HTERT RPE-1 (cell line): ENCODE data around the gene TRNAU1AP.
"Not testable (repeated sequence)": the region's sequence is repeated elsewhere in the genome, so short reads cannot be mapped to it uniquely, and the experiment has no call there.

Experiments
- in situ Hi-C: fragments of 300-500 bp; cut with MboI; formaldehyde crosslinking; loops from 4 replicates; pipeline ENCODE4 v1.14.3; 2020; ENCODE audit warnings: low sequenced_read_pairs

Gene TRNAU1AP

DNA sequence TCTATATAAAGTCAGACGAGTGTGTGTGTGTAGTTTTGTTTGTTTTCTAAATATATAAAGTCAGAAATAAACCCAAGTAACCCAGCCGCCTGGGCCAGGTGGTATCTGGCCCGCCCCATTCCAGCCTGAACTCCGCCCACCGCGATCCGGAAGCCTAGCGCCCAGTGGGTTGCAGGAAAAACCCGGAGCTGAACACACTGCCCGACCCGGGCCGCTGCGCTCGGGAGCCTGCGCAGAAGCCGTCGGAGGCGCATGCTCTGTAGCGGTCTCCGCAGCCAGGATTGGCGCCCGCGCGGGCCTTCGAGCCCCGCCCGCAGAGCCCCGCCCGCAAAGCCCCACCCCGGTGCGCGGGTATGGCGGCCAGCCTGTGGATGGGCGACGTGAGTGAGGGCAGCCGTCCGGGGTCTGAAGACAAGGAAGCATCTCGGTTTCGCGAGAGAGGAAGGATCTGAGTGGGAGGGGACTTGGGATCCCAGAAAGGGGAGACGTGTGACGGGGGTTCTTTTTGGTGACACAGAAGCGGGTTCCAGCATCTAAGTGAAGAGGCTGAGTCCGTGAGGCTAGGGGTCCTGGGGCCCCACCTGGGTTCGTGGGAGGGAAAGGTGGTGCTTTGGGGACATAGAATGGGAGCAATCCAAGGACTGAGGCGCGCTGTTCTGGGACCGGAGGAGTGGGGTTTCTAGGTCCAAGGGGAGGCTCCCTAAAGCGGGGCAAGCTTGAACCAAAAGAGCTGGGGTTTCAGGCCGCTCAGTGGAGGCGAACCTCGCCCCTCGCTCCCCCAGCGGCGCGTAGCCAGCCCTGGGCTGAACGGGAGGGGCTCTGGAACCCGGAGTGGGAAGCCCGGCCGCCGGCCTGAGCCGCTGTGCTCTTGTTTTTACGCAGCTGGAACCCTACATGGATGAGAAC is at the start of gene TRNAU1AP:
Gene TRNAU1AP (plus strand): TSS at position 328 of the 906 bp plus-strand sequence. CDS start 26 bp downstream, at position 354.
- in situ Hi-C loops, result no loop called here

DNA sequence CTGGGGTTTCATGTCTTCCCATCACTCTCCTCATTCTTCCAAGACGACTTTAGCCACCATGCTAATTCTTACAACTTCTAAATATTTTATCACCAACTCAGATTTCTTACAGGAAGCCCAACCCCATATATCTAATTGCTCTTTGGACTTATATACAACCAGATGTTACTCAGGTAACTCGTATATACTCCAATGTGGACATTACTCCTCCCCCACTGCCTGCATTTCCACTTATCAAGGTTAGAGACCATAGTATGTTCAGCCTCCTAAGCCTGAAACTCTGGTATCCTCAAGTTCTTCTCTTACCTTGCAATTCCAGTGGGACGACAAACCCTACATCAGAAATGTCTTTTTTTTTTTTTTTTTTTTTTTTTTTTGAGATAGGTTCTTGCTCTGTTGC is 49.8 kb upstream of the TRNAU1AP start:
- in situ Hi-C loops, result no loop called here

DNA sequence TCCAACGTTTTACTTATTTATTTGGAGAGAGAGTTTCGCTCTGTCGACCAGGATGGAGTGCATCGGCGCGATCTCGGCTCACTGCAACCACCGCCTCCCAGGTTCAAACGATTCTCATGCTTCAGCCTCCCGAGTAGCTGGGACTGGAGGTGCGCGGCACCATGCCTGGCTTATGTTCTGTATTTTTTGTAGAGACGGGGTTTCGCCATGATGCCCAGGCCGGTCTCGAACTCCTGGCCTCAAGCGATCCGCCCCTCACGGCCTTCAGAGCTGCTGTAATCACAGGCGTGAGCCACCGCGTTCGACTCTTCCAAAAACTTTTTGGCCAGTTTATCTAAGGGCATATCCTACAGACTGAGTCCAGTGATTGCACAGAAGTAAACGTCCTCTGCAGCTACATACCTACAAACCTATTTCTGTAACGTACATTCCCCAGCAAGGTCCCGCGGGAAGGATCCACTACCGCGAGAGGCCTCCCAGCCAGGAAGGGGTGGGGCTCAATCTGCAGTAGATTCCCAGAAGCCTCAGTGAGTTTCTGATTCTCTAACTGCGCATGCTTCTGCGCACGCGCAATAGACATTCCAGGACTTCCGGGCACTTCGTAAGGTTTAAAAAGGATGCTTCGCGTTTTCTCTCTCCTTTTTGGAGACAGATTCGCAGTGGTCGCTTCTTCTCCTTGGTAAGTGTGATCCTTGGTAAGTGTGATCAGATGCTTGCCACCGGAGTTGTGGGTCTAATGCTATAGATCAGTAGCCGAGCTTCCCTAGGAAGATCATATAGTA is 47.3 kb upstream of the TRNAU1AP start, which contains the start of gene RCC1:
Gene RCC1 (plus strand): TSS at position 638 of the 782 bp plus-strand sequence. CDS start 23,824 bp downstream, outside the sequence.
- in situ Hi-C loops, result no loop called here

DNA sequence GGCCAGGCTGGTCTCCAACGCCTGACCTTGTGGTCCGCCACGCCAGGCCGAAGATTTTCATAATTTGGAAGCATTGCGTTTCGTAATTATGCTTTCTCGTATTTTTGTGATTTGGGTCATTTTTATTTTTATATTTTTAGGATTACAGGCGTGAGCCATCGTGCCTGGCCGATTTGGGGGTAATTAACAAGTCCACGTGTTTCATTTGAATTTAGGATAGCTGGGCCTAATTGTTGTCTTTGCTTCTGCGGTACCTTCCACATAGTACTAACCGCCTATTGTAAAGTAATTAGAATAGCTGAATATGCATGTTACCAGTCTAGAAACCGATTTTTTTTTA is 46.0 kb upstream of the TRNAU1AP start:
- in situ Hi-C loops, result no loop called here

DNA sequence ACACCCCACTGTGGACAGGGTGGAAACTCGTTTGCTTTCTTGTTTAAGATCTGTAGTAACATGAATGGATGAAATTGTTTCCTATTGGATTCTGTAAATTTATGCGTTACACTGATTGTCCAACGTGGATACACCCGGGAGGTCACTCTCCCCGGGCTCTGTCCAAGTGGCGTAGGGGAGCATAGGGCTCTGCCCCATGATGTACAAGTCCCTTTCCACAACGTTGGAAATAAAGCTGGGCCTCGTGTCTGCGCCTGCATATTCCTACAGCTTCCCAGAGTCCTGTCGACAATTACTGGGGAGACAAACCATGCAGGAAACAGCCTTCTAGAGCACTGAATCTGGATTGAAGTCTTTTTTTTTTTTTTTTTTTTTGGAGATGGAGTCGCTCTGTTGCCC is 45.6 kb upstream of the TRNAU1AP start:
- in situ Hi-C loops, result no loop called here

DNA sequence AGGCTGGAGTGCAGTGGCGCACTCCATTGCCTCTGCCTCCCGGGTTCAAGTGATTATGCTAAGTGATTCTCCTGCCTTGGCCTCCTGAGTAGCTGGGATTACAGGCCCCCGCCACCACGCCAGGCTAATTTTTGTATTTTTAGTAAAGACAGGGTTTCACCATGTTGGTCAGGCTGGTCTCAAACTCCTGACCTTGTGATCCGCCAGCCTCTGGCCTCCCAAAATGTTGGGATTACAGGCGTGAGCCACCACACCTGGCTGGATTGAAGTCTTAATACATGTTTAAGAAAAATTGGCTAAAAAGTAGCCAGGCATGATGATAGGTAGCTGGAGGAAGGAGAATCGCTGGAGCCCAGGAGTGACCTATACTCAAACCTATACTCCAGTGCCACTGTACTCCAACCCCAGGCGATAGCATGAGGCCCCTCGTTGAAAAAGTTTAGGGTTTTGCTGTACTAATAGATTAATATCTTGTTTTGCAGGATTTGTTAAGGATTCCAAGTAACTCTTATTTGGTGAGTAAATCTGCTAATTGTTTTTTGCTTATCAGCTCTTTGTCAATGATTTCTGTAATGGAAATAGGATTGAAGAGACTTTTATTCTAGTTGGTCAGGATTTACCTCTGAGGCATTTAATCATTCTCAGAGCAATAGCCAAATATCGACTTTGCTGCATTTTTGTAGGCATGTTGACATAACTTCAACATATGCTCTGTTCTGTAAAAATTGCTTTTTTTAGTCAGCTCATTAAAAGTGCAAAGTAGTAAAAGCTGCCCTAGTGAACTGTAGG is 45.0 kb upstream of the TRNAU1AP start:
- in situ Hi-C loops, result no loop called here

DNA sequence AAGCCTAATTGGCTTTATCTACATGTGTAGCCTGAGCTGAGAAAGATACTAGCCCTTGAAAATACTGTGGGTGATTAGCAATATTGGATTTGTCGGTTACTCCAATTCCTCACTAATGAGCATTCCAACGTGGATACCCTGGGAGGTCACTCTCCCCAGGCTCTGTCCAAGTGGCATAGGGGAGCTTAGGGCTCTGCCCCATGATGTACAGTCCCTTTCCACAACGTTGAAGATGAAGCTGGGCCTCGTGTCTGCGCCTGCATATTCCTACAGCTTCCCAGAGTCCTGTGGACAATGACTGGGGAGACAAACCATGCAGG is 44.5 kb upstream of the TRNAU1AP start:
- in situ Hi-C loops, result no loop called here

DNA sequence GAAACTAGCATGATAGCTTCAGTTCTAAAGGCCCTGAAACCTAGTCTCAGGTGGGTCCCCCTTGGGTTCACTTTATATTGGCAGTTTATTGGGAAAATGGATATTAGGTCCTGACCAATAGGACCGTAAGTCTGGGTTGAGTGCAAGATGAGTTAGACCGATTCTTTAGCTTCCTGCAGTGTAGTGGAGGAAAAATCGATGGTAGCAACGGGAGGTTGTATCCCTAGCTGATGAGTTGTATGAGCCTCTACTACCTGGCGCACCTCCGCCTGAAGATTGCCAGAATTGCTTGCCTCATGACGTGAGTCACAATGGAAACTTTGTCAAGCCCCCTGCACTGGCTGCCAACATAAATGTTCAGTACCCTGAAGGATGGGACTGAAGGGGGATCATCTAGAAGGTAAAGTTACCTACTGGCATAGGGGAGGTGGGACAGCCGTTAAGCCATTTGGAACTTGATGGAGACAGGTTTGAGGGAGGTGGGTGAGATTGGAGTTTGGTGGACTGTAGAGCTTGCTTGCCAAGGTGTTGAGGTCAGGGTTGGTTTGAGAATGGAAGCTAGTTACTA is 43.1 kb upstream of the TRNAU1AP start:
- in situ Hi-C loops, result no loop called here

DNA sequence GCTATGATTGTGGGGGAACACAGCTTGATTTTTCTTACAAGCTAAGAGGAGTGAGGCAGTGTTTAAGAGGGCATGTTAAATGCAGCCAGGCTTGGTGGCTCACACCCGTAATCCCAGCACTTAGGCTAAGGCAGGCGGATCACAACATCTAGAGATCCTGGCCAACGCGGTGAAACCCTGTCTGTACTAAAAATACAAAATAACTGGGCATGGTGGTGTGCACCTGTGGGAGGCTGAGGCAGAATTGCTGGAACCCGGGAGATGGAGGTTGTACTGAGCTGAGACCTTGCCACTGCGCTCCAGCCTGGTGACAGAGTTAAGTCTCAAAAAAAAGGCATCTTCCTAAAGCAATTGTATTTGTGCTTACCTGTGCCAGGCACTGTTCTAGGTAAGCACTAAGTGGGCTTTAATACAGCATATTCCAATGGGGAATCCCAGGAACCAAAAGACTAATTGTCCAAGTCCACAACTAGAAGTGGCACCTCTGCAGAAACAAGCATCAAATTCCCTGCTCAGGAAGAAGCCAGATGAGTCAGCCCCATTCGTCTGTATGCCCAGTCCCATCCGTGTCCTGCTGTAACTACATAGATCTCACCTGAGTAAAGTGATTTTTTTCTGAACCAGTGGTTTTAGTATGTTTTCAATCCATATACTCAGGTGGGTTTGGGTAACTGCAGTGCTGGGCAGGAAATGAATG is 42.5 kb upstream of the TRNAU1AP start:
- in situ Hi-C loops, result no loop called here

DNA sequence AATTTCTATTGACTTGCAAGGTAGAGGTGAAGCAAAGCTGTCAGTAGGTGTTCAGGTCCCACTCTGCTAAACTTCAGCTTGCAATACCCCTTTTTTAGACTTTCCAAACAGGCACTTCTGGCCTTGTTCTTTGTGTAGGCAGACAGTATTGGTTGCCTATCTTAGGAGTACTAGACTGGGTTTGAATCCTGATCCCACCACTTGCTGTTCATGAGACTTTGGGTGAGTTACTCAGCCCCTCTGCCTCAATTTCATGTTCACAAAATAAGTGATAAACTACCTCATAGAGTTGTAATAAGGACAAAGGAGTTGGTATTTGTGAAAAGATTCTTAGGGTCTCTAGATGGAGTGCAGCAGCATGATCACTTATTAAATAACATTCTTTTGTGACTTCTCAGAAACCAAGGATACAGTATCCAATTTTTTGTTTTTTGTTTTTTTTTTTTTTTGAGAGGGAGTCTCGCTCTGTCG is 41.9 kb upstream of the TRNAU1AP start:
- in situ Hi-C loops, result no loop called here

DNA sequence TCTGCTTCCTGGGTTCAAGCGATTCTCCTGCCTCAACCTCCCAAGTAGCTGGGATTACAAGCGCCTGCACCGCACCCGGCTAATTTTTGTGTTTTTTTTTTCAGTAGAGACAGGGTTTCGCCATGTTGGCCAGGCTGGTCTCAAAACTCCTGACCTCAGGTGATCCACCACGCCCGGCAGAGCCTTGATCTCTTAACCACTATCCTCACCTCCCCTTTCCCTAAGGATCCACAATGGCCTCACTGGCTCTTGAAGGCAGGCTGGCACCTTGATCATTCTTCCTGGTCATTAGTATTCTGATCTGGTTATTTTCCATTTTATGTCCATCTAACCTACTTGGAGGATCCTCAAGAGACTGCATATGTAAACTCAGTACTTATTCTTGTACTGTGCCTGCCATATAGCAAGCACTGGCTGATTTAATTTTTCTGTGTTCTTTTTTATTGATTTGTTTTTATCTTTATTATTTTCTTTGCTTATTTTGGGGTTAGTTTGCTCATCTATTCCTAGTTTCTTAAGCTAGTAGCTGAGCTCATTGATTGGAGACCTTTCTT is 40.8 kb upstream of the TRNAU1AP start:
- in situ Hi-C loops, result no loop called here

DNA sequence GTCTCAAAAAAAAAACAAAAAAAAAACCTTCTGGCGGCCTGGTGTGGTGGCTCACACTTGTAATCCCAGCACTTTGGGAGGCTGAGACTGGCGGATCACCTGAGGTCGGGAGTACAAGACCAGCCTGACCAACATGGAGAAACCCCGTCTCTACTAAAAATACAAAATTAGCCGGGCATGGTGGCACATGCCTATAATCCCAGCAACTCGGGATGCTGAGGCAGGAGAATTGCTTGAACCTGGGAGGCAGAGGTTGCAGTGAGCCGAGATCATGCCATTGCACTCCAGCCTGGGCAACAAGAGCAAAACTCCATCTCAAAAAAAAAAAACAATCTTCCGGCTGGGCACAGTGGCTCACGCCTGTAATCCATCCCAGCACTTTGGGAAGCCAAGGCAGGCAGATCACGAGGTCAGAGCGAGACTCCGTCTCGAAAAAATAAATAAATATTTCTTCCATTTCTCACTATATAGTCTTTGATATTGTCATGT is 38.4 kb upstream of the TRNAU1AP start:
- in situ Hi-C loops, result not testable (repeated sequence)

DNA sequence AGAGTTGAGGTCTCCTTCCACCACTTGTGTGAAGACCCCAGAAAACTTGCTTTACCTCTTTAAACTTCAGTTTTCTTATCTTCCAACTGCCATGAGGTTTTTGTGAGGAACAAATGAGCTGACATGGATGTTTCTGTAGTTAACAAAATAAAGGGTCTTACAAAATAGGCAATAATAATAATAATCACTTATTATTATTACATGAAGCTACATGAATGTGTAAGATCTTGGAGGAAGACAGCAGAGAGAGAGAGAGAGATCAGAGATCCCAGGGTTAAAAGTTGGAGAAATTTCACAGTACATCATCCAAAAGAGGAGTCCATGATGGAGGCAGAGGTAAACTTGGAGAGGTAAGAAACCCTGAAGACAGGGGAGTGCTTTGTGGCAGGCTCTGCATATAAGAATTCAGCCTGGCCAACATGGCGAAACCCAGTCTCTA is 36.3 kb upstream of the TRNAU1AP start:
- in situ Hi-C loops, result no loop called here

DNA sequence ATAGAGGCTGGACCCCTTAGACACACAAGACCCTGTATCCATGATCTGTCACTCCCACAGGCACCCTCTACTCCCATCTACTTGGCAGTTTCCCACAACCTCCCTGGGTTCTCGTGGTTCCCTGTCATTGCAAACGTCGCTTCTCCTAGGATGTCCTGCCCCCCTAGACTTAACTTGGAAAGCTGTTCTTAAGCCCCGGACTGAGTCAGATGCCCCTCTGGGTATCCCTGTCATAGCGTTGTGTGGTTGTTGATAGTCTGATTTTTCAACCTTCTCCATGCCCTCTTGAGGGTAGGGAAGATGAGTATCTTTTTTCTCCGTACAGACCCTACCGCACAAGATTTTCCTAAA is 35.3 kb upstream of the TRNAU1AP start:
- in situ Hi-C loops, result no loop called here

DNA sequence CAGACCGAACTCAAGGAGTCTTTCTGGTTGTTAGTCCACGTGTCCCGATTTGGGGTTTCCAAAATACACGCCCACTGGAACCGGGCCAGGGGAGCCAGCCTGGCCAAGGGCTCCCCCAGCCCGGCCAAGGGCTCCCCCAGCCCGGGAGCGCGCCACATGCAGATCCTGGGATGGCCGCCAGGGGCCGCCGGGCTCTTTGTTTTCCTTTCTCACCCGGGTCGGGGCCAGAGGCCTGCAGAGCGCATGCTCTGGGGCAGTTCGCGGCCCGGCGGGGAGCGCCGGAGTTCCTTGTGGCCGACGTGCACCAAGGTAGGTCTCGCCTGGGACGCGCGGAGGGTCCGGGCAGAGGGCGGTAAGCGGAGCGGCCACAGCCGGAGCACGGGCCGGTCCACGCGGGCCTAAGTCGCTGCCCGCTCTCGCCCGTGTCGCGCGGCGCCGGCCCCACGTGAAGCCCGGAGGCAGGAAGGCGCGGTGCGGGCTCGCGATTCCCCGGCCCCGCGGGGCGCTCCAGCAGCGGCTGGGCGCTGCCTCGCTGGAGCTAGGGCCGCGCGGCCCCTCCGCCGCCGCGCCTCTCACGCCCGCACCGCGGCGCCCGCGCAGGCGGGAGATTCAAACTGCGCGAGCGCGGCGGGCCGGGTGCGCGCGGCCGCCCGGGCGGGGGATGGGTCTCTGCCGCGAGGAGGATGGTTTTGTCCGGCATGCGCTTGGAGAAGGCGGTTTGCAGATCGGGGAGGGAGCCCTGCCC is 34.7 kb upstream of the TRNAU1AP start:
- in situ Hi-C loops, result no loop called here

DNA sequence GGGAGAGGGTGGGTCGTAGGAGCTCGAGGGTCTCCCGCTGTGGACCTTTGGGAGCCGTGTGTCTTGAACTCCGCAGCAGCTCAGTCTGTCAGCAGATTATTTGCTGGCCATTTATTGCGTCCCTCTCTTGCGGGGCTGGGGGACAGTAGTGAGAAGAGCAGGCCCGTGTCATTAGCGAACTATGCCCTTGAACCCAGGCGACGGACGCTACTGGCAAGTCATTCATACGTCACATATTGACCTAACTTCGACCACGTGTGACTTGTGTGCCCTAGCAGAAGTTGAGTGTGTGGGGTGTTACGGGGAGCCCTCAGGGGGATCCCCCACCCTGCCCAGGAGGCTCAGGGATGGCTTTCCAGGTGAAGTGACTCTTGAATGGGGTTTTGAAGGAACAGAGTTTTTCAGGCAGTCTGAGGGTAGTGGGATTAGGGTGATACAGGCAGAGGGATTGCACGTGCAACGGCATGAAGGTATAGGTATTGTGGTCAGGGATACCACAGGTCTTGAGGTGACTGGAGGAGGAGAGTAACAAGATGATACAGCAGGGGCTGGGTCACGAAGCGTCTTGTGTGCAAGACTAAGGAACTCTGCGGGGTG is 34.0 kb upstream of the TRNAU1AP start:
- in situ Hi-C loops, result no loop called here

DNA sequence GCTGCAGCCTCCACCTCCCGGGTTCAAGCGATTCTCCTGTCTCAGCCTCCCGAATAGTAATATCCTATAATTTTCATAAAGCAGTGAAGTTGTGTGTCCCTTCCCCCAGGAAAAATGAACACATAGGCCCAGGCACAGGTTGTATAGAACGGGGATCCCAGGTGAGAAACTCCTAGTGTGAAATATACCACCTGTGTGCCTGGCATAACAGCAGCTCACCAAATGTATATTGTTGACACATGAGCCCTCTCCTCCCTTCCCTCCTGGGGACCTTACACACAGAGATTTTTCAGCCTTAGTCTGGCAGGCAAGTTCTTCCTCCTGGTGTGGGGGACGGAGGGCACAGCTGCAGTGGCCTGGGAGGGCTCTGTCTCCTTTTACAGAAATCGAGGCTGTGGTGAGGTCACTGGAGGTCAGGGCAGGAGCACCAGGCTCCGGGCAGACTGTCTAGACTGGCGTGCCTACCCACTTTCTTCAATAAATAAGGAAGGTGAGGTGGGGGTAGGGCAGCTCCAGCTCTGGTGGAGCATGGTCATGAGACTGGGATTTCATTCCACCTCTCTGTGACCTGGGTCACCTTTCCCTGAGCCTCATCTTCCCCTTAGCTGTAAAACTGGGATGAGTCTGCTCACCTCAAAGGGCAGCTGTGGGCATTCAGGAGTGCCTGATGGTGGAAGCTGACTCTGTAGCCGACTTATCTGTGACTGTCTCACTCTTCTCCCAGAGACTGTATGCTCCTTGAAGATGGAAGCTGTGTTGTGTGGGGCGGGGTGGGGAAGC is 32.7 kb upstream of the TRNAU1AP start:
- in situ Hi-C loops, result no loop called here

DNA sequence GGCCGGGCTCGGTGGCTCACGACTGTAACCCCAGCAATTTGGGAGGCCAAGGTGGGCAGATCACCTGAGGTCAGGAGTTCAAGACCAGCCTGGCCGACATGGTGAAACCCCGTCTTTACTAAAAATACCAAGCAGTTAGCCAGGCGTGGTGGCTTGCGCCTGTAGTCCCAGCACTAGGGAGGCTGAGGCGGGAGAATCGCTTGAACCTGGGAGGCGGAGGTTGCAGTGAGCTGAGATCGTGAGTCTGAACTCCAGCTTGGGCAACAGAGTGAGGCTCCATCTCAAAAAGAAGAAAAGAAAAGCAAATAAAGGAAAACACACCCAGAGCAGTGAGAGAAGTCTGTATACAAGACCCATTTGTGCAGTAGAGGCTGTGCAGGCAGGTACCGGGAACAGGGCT is 32.1 kb upstream of the TRNAU1AP start:
- in situ Hi-C loops, result not testable (repeated sequence)
